CD4-positive, alpha-beta memory T cell (primary cell): ENCODE data around the gene TRIM63. TPM values are rescaled to one million over a fixed set of nuclear protein-coding genes. Genes with fewer than 3 reads are reported as not detected.
A peak's percentile ranks its signal among the peaks of the same experiment; 100 is the strongest.

Experiments used
- CTCF ChIA-PET: fragments of 350-600 bp; sonication (Branson Sonifier 250); formaldehyde crosslinking; loops from one replicate; lab custom pipeline; 2021; ENCODE audit warnings: inconsistent platforms; ENCODE audit not compliant: partially characterized antibody; lab: Charles Lee
- POLR2A ChIA-PET: fragments of 350-600 bp; sonication (Branson Sonifier 250); formaldehyde crosslinking; loops from one replicate; lab custom pipeline; 2021; ENCODE audit not compliant: partially characterized antibody; lab: Charles Lee
- DNase-seq, 5 donors: peaks; one replicate each; pipeline versions ENCODE4 v3.0.0 to v3.0.0-alpha.2; 2020 to 2022; ENCODE audit warnings: mixed read lengths in 1 of 5
- H3K27ac ChIP-seq: one replicate; pipeline ENCODE4 v1.7.0; 2013; ENCODE audit warnings: low read depth, low read length
- H3K27me3 ChIP-seq: 2 replicates; pipeline ENCODE4 v1.7.0; 2013; ENCODE audit warnings: mild to moderate bottlenecking, low read length, moderate library complexity; ENCODE audit not compliant: insufficient read depth
- H3K36me3 ChIP-seq: 2 replicates; pipeline ENCODE4 v1.7.0; 2013; ENCODE audit warnings: mild to moderate bottlenecking, low read length, moderate library complexity; ENCODE audit not compliant: insufficient read depth
- H3K4me1 ChIP-seq: 2 replicates; pipeline ENCODE4 v1.7.0; 2013; ENCODE audit warnings: mild to moderate bottlenecking, low read length, moderate library complexity; ENCODE audit not compliant: insufficient read depth
- H3K4me3 ChIP-seq, 2 donors: one replicate each; pipeline ENCODE4 v1.7.0; 2013; ENCODE audit warnings: low read length in 2 of 2, mild to moderate bottlenecking in 1 of 2
- H3K9me3 ChIP-seq, 2 donors: one replicate each; pipeline ENCODE4 v1.7.0; 2013; ENCODE audit warnings: low read length in 2 of 2, control low read depth in 1 of 2; ENCODE audit not compliant: control insufficient read depth in 1 of 2
- H3K27ac Mint-ChIP-seq, 7 donors: one replicate each; pipeline ENCODE4 v1.8.0; 2020 to 2021; ENCODE audit warnings: mixed read lengths in 7 of 7, mild to moderate bottlenecking in 6 of 7, inconsistent platforms in 3 of 7, moderate library complexity in 3 of 7
- H3K27me3 Mint-ChIP-seq, 2 donors: one replicate each; pipeline ENCODE4 v1.8.0; 2020 to 2021; ENCODE audit warnings: mixed read lengths in 2 of 2
- H3K36me3 Mint-ChIP-seq, 2 donors: one replicate each; pipeline ENCODE4 v1.8.0; 2020 to 2021; ENCODE audit warnings: mixed read lengths in 2 of 2, inconsistent platforms in 1 of 2, mild to moderate bottlenecking in 1 of 2
- H3K4me1 Mint-ChIP-seq, 4 donors: one replicate each; pipeline ENCODE4 v1.8.0; 2020 to 2021; ENCODE audit warnings: mixed read lengths in 4 of 4, mild to moderate bottlenecking in 1 of 4
- H3K4me3 Mint-ChIP-seq, 8 donors: one replicate each; pipeline ENCODE4 v1.8.0; 2020 to 2021; ENCODE audit warnings: mixed read lengths in 8 of 8, mild to moderate bottlenecking in 7 of 8, moderate library complexity in 6 of 8, inconsistent platforms in 3 of 8
- H3K9me3 Mint-ChIP-seq, 8 donors: one replicate each; pipeline ENCODE4 v1.8.0; 2020 to 2021; ENCODE audit warnings: mixed read lengths in 8 of 8, mild to moderate bottlenecking in 5 of 8, inconsistent platforms in 3 of 8, moderate library complexity in 1 of 8
- intact Hi-C: fragments of 100-400 bp; cut with micrococcal nuclease; formaldehyde crosslinking; loops from one replicate; pipeline ENCODE4 v1.15.1; 2023
- polyA plus RNA-seq, 2 donors: library from polyadenylated mRNA; unstranded; fragments of 300-500 nt; fragmentation: Illumina TruSeq; gene quantifications; one replicate each; pipeline ENCODE4 v1.2.3, GENCODE V29; 2021
- total RNA-seq, 2 experiments: library from RNA; stranded (reverse); gene quantifications; one replicate each; pipeline ENCODE4 v1.2.3, GENCODE V29; 2021

The TRIM63 gene
- total and polyA plus RNA-seq, 4 experiments from 2014 or later: not detected

GRCh38 chr1:26041978-26042377 lies 25.5 kb downstream of the TRIM63 start:
- Mint-ChIP-seq H3K27ac (peak overlapping the region in 1 of 7 donors; percentile 51), H3K36me3 (no peaks in the 10 kb centered on the region), H3K4me3 (no peak overlapping the region), H3K4me1 (peaks cover 0 to 8% (median 0%) of the 10 kb centered on the region in 4 donors), H3K9me3 (no peaks in the 10 kb centered on the region), H3K27me3 (peaks cover 25 to 26% of the 10 kb centered on the region in 2 donors)
- intact Hi-C loops: no loop called here
- DNase-seq: no peak
- H3K36me3 ChIP-seq: no peaks in the 10 kb centered on the region
- H3K9me3 ChIP-seq: no peaks in the 10 kb centered on the region
- no peak overlapping the region for H3K27ac ChIP-seq
- H3K4me3 ChIP-seq: no peak overlapping the region
- no peaks in the 10 kb centered on the region for H3K4me1 ChIP-seq
- POLR2A ChIA-PET: no interaction called here
- peaks cover 12% of the 10 kb centered on the region for H3K27me3 ChIP-seq
- CTCF ChIA-PET: interaction anchor here (0.9 to 2.4 kb wide), 2 partner anchors 7 to 44 kb away, joined by 3 to 8 read pairs; partner anchors contain the start of gene PAFAH2

- ChIA-PET CTCF (interaction anchor here (0.9 kb wide), 1 partner anchor 44 kb away, joined by 3 read pairs; the partner anchor contains the start of gene PAFAH2), POLR2A (no interaction called here)
- peaks cover 0 to 5% (median 0%) of the 10 kb centered on the region in 4 donors for H3K4me1 Mint-ChIP-seq
These were observed 26.0 kb downstream of the TRIM63 start for GRCh38 chr1:26041401-26041800.

GRCh38 chr1:26038904-26039303 lies 28.5 kb downstream of the TRIM63 start:
- H3K27me3 Mint-ChIP-seq: peaks cover 11 to 12% of the 10 kb centered on the region in 2 donors
- POLR2A ChIA-PET: no interaction called here
- CTCF ChIA-PET: interaction anchor here (0.6 to 1.5 kb wide), 3 partner anchors 9 to 174 kb away, joined by 4 to 6 read pairs (median 4); no protein-coding TSS in a partner anchor
- intact Hi-C loops: loop anchor here (5.0 kb wide), 1 partner anchor 193 kb away; the partner anchor contains the start of gene CEP85
- H3K27ac Mint-ChIP-seq: no peak overlapping the region
- H3K27me3 ChIP-seq: peaks cover under 1% of the 10 kb centered on the region
- no peak overlapping the region for H3K4me3 ChIP-seq
- DNase-seq: no peak
- peaks cover 15% of the 10 kb centered on the region for H3K4me1 ChIP-seq
- no peaks in the 10 kb centered on the region for H3K9me3 Mint-ChIP-seq
- H3K36me3 Mint-ChIP-seq: peaks cover 0 to 7% of the 10 kb centered on the region in 2 donors
- H3K36me3 ChIP-seq: no peaks in the 10 kb centered on the region
- no peak overlapping the region for H3K4me3 Mint-ChIP-seq
- H3K9me3 ChIP-seq: no peaks in the 10 kb centered on the region
- H3K27ac ChIP-seq: no peak overlapping the region
- peaks cover 2 to 21% (median 11%) of the 10 kb centered on the region in 4 donors for H3K4me1 Mint-ChIP-seq

More at GRCh38 chr1:26041401-26041800, 26.0 kb downstream of the TRIM63 start:
- Histone ChIP-seq H3K4me1 (no peaks in the 10 kb centered on the region), H3K27ac (no peak overlapping the region), H3K27me3 (peaks cover 8% of the 10 kb centered on the region), H3K4me3 (no peak overlapping the region), H3K36me3 (no peaks in the 10 kb centered on the region), H3K9me3 (no peaks in the 10 kb centered on the region)
- H3K36me3 Mint-ChIP-seq: no peaks in the 10 kb centered on the region
- H3K4me3 Mint-ChIP-seq: no peak overlapping the region
- peaks cover 23 to 24% of the 10 kb centered on the region in 2 donors for H3K27me3 Mint-ChIP-seq
- peak overlapping the region in 1 of 7 donors; percentile 51 for H3K27ac Mint-ChIP-seq
- no peaks in the 10 kb centered on the region for H3K9me3 Mint-ChIP-seq
- intact Hi-C loops: no loop called here
- DNase-seq: no peak

GRCh38 chr1:26038477-26038876 lies 29.0 kb downstream of the TRIM63 start:
- Mint-ChIP-seq H3K27ac (no peak overlapping the region), H3K4me3 (no peak overlapping the region), H3K9me3 (no peaks in the 10 kb centered on the region), H3K27me3 (peaks cover 8 to 9% of the 10 kb centered on the region in 2 donors), H3K4me1 (peaks cover 2 to 21% (median 11%) of the 10 kb centered on the region in 4 donors), H3K36me3 (peaks cover 0 to 7% of the 10 kb centered on the region in 2 donors)
- intact Hi-C loops: loop anchor here (5.0 kb wide), 1 partner anchor 194 kb away; the partner anchor contains the start of gene CEP85
- Histone ChIP-seq H3K27me3 (no peaks in the 10 kb centered on the region), H3K36me3 (no peaks in the 10 kb centered on the region), H3K4me1 (peaks cover 15% of the 10 kb centered on the region), H3K4me3 (no peak overlapping the region), H3K9me3 (no peaks in the 10 kb centered on the region), H3K27ac (no peak overlapping the region)
- CTCF ChIA-PET: interaction anchor here (0.6 to 1.5 kb wide), 3 partner anchors 9 to 174 kb away, joined by 4 to 6 read pairs (median 4); no protein-coding TSS in a partner anchor
- no peak for DNase-seq
- POLR2A ChIA-PET: no interaction called here

DNA sequence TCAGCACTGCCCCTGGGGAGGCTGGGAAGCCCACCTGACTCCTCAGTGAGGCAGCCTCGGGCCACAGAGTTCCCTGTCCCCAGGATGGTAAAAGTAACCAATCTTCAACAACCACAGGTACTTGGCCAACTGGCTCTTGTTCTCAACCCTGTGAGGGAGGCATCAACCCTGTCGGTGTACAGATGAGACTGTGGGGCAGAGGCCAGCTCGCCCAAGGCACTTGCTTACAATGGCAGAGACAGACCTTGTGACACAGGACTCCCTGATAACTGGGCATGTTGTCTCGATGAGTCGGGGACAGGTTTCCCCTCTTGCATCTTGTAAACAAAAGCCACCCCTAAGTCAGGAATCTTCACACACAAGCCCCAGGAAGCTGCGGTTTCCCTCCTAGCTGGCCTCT lies 29.5 kb downstream of the TRIM63 start:
- H3K4me1 ChIP-seq: peaks cover 15% of the 10 kb centered on the region
- H3K4me3 ChIP-seq: no peak overlapping the region
- POLR2A ChIA-PET: no interaction called here
- DNase-seq: no peak
- Mint-ChIP-seq H3K27me3 (peaks cover 3 to 5% of the 10 kb centered on the region in 2 donors), H3K36me3 (peaks cover 0 to 7% of the 10 kb centered on the region in 2 donors), H3K9me3 (no peaks in the 10 kb centered on the region), H3K4me1 (peaks cover 2 to 21% (median 11%) of the 10 kb centered on the region in 4 donors), H3K27ac (no peak overlapping the region), H3K4me3 (no peak overlapping the region)
- no peaks in the 10 kb centered on the region for H3K27me3 ChIP-seq
- CTCF ChIA-PET: interaction anchor here (1.3 to 1.5 kb wide), 2 partner anchors 8 to 107 kb away, joined by 4 to 6 read pairs; no protein-coding TSS in a partner anchor
- H3K27ac ChIP-seq: no peak overlapping the region
- H3K36me3 ChIP-seq: no peaks in the 10 kb centered on the region
- H3K9me3 ChIP-seq: no peaks in the 10 kb centered on the region
- intact Hi-C loops: loop anchor here (5.0 kb wide), 1 partner anchor 194 kb away; the partner anchor contains the start of gene CEP85

- Histone ChIP-seq H3K4me1 (peaks cover 15% of the 10 kb centered on the region), H3K4me3 (no peak overlapping the region), H3K9me3 (no peaks in the 10 kb centered on the region), H3K36me3 (no peaks in the 10 kb centered on the region), H3K27me3 (no peaks in the 10 kb centered on the region), H3K27ac (no peak overlapping the region)
- DNase-seq: no peak
- H3K36me3 Mint-ChIP-seq: peaks cover 0 to 7% of the 10 kb centered on the region in 2 donors
- peaks cover 2 to 3% of the 10 kb centered on the region in 2 donors for H3K27me3 Mint-ChIP-seq
- H3K4me3 Mint-ChIP-seq: no peak overlapping the region
- H3K27ac Mint-ChIP-seq: peak overlapping the region in 1 of 7 donors; percentile 43
- POLR2A ChIA-PET: interaction anchor here (0.8 to 1.8 kb wide), 3 partner anchors 8 to 108 kb away, joined by 3 to 8 read pairs (median 4); partner anchors contain the start of gene SLC30A2
- CTCF ChIA-PET: interaction anchor here (0.6 to 3.2 kb wide), 22 partner anchors 10 to 381 kb away, joined by 3 to 18 read pairs (median 4); partner anchors contain the start of genes CEP85 and ZNF593
- no peaks in the 10 kb centered on the region for H3K9me3 Mint-ChIP-seq
- intact Hi-C loops: loop anchor here (1.0 to 5.0 kb wide), 2 partner anchors 108 to 195 kb away; partner anchors contain the start of gene CEP85
- peaks cover 2 to 21% (median 11%) of the 10 kb centered on the region in 4 donors for H3K4me1 Mint-ChIP-seq
These were observed 30.6 kb downstream of the TRIM63 start for GRCh38 chr1:26036756-26037281.
